BLaER1 treated with 17β-estradiol and CSF1 and Interleukin-3, amounts not matched to agents 10 nM and 100 nM (cell line): ENCODE data around the gene ERAP2.

ENCODE experiments used
- H3K27ac ChIP-seq, 11 experiments: shearing (Covaris generic); formaldehyde crosslinking; 2 replicates each; pipeline ENCODE4 v1.8.1; 2022
- H3K27me3 ChIP-seq, 11 experiments: shearing (Covaris generic); formaldehyde crosslinking; 2 replicates each; pipeline ENCODE4 v1.8.1; 2022
- H3K36me3 ChIP-seq, 11 experiments: shearing (Covaris generic); formaldehyde crosslinking; 2 replicates each; pipeline ENCODE4 v1.8.1; 2022
- H3K4me1 ChIP-seq, 10 experiments: shearing (Covaris generic); formaldehyde crosslinking; 2 replicates each; pipeline ENCODE4 v1.8.1; 2022
- H3K4me2 ChIP-seq, 11 experiments: shearing (Covaris generic); formaldehyde crosslinking; 2 replicates each; pipeline ENCODE4 v1.8.1; 2022
- H3K4me3 ChIP-seq, 10 experiments: shearing (Covaris generic); formaldehyde crosslinking; 2 replicates each; pipeline ENCODE4 v1.8.1; 2022
- H3K9ac ChIP-seq, 11 experiments: shearing (Covaris generic); formaldehyde crosslinking; 2 replicates each; pipeline ENCODE4 v1.8.1; 2022
- H3K9me3 ChIP-seq, 11 experiments: shearing (Covaris generic); formaldehyde crosslinking; replicated peaks in 1 of 11; 2 replicates each; pipeline ENCODE4 v1.8.1; 2022
- H4K20me1 ChIP-seq, 11 experiments: shearing (Covaris generic); formaldehyde crosslinking; 2 replicates each; pipeline ENCODE4 v1.8.1; 2022
- Cebpa-rat ChIP-seq, 11 experiments: shearing (Covaris generic); IDR thresholded peaks; 2 replicates each; pipeline ENCODE4 v1.8.1; 2022

The ERAP2 gene

GRCh38 chr5:96952974-96953730, 76.9 kb downstream of the ERAP2 start:
- no peak overlapping the region for H3K27ac ChIP-seq
- H4K20me1 ChIP-seq = peaks cover 0 to 34% (median 0%) of the 10 kb centered on the region in 11 experiments; a peak in 6 of 22 replicates
- H3K36me3 ChIP-seq = peaks cover 13 to 65% (median 42%) of the 10 kb centered on the region in 11 experiments; a peak in 21 of 22 replicates
- peaks cover 33 to 71% (median 58%) of the 10 kb centered on the region in 11 experiments; a peak in 21 of 22 replicates for H3K9me3 ChIP-seq
- no peak overlapping the region for H3K4me3 ChIP-seq
- H3K4me1 ChIP-seq = peaks cover 11 to 17% (median 13%) of the 10 kb centered on the region in 10 experiments; a peak in 19 of 20 replicates
- no peak overlapping the region for H3K9ac ChIP-seq
- TF ChIP-seq Cebpa-rat (IDR thresholded peaks at IDR 0.05) = no peak
- no peaks in the 10 kb centered on the region for H3K27me3 ChIP-seq
- no peak overlapping the region for H3K4me2 ChIP-seq

- H3K4me3 ChIP-seq = no peak overlapping the region
- TF ChIP-seq Cebpa-rat (IDR thresholded peaks at IDR 0.05) = no peak
- no peak overlapping the region for H3K9ac ChIP-seq
- no peaks in the 10 kb centered on the region for H3K27me3 ChIP-seq
- H3K4me2 ChIP-seq = peak overlapping the region; percentile 1 to 62 (median 23); a peak in 14 of 22 replicates
- peaks cover 32 to 55% (median 39%) of the 10 kb centered on the region in 10 experiments for H3K4me1 ChIP-seq
- H3K36me3 ChIP-seq = peaks cover 2 to 39% (median 27%) of the 10 kb centered on the region in 11 experiments; a peak in 20 of 22 replicates
- H3K9me3 ChIP-seq = peaks cover 4 to 50% (median 32%) of the 10 kb centered on the region in 11 experiments; a peak in 21 of 22 replicates
- H3K27ac ChIP-seq = peak overlapping the region in 9 of 11 experiments; percentile 25 to 94 (median 53); a peak in 13 of 22 replicates
- peaks cover 0 to 39% (median 0%) of the 10 kb centered on the region in 11 experiments; a peak in 6 of 22 replicates for H4K20me1 ChIP-seq
Observed at GRCh38 chr5:96957254-96958049, 81.2 kb downstream of the ERAP2 start.

- H3K4me3 ChIP-seq = no peak overlapping the region
- no peak for TF ChIP-seq Cebpa-rat (IDR thresholded peaks at IDR 0.05)
- no peak overlapping the region for H3K9ac ChIP-seq
- H3K9me3 ChIP-seq = peaks cover 4 to 40% (median 28%) of the 10 kb centered on the region in 11 experiments; a peak in 21 of 22 replicates
- H3K27ac ChIP-seq = peak overlapping the region in 9 of 11 experiments; percentile 18 to 94 (median 53); a peak in 15 of 22 replicates
- peaks cover 2 to 31% (median 25%) of the 10 kb centered on the region in 11 experiments; a peak in 20 of 22 replicates for H3K36me3 ChIP-seq
- peaks cover 47 to 70% (median 54%) of the 10 kb centered on the region in 10 experiments for H3K4me1 ChIP-seq
- H3K27me3 ChIP-seq = no peaks in the 10 kb centered on the region
- peaks cover 0 to 38% (median 0%) of the 10 kb centered on the region in 11 experiments; a peak in 3 of 22 replicates for H4K20me1 ChIP-seq
- H3K4me2 ChIP-seq = no peak overlapping the region; a peak in 1 of 22 replicates
Observed at GRCh38 chr5:96958977-96959376, 82.7 kb downstream of the ERAP2 start.

GRCh38 chr5:96961053-96961452, 84.8 kb downstream of the ERAP2 start:
- peaks cover 2 to 27% (median 21%) of the 10 kb centered on the region in 11 experiments; a peak in 20 of 22 replicates for H3K36me3 ChIP-seq
- peak overlapping the region; percentile 56 to 81 (median 74); a peak in 21 of 22 replicates for H3K9ac ChIP-seq
- peak in 5 of 11 experiments; percentile 16 to 89 (median 45); a peak in 7 of 22 replicates for TF ChIP-seq Cebpa-rat (IDR thresholded peaks at IDR 0.05)
- H3K4me1 ChIP-seq = peaks cover 48 to 72% (median 57%) of the 10 kb centered on the region in 10 experiments
- peaks cover 0 to 38% (median 0%) of the 10 kb centered on the region in 11 experiments; a peak in 3 of 22 replicates for H4K20me1 ChIP-seq
- H3K27ac ChIP-seq = peak overlapping the region; percentile 39 to 94 (median 91); a peak in 21 of 22 replicates
- peak overlapping the region; percentile 70 to 98 (median 81); a peak in 21 of 22 replicates for H3K4me2 ChIP-seq
- no peaks in the 10 kb centered on the region for H3K27me3 ChIP-seq
- H3K4me3 ChIP-seq = peak overlapping the region in 9 of 10 experiments; percentile 27 to 49 (median 38); a peak in 13 of 20 replicates
- H3K9me3 ChIP-seq = peaks cover 0 to 30% (median 19%) of the 10 kb centered on the region in 11 experiments; a peak in 19 of 22 replicates

GRCh38 chr5:96962540-96962991, 86.3 kb downstream of the ERAP2 start:
- Histone ChIP-seq H3K27ac (peak overlapping the region; percentile 20 to 94 (median 91); a peak in 21 of 22 replicates), H4K20me1 (peaks cover 0 to 32% (median 0%) of the 10 kb centered on the region in 11 experiments; a peak in 3 of 22 replicates), H3K9me3 (peaks cover 0 to 25% (median 17%) of the 10 kb centered on the region in 11 experiments; a peak in 19 of 22 replicates), H3K4me1 (peaks cover 43 to 60% (median 50%) of the 10 kb centered on the region in 10 experiments), H3K36me3 (peaks cover 2 to 34% (median 28%) of the 10 kb centered on the region in 11 experiments; a peak in 20 of 22 replicates), H3K4me3 (peak overlapping the region in 4 of 10 experiments; percentile 8 to 39 (median 18); a peak in 2 of 20 replicates), H3K4me2 (peak overlapping the region; percentile 70 to 98 (median 81)), H3K9ac (peak overlapping the region in 10 of 11 experiments; percentile 53 to 81 (median 75); a peak in 19 of 22 replicates), H3K27me3 (no peaks in the 10 kb centered on the region)
- no peak for TF ChIP-seq Cebpa-rat (IDR thresholded peaks at IDR 0.05)

- Histone ChIP-seq H4K20me1 (peaks cover 0 to 32% (median 0%) of the 10 kb centered on the region in 11 experiments; a peak in 3 of 22 replicates), H3K36me3 (peaks cover 2 to 37% (median 28%) of the 10 kb centered on the region in 11 experiments; a peak in 20 of 22 replicates), H3K27me3 (no peaks in the 10 kb centered on the region), H3K4me3 (no peak overlapping the region; a peak in 1 of 20 replicates), H3K4me1 (peaks cover 36 to 60% (median 45%) of the 10 kb centered on the region in 10 experiments), H3K9me3 (peaks cover 0 to 25% (median 17%) of the 10 kb centered on the region in 11 experiments; a peak in 19 of 22 replicates), H3K4me2 (peak overlapping the region; percentile 70 to 98 (median 81)), H3K27ac (peak overlapping the region; percentile 20 to 94 (median 91); a peak in 21 of 22 replicates), H3K9ac (peak overlapping the region in 9 of 11 experiments; percentile 13 to 81 (median 74); a peak in 14 of 22 replicates)
- no peak for TF ChIP-seq Cebpa-rat (IDR thresholded peaks at IDR 0.05)
Observed at GRCh38 chr5:96963267-96963666, 87.0 kb downstream of the ERAP2 start.

- Histone ChIP-seq H3K9ac (no peak overlapping the region), H3K27ac (no peak overlapping the region), H3K4me1 (peaks cover 23 to 38% (median 27%) of the 10 kb centered on the region in 10 experiments), H3K4me2 (no peak overlapping the region), H3K9me3 (peaks cover 0 to 21% (median 10%) of the 10 kb centered on the region in 11 experiments; a peak in 12 of 22 replicates), H3K36me3 (peaks cover 0 to 29% (median 20%) of the 10 kb centered on the region in 11 experiments; a peak in 17 of 22 replicates), H3K4me3 (no peak overlapping the region), H3K27me3 (no peaks in the 10 kb centered on the region), H4K20me1 (peaks cover 0 to 33% (median 0%) of the 10 kb centered on the region in 11 experiments; a peak in 3 of 22 replicates)
- TF ChIP-seq Cebpa-rat (IDR thresholded peaks at IDR 0.05) = no peak
Observed at GRCh38 chr5:96966801-96967200, 90.5 kb downstream of the ERAP2 start.
